B cell (primary cell): ENCODE measurements around the gene ARHGAP42.

Source experiments
- CTCF ChIP-seq: fragments of 200-600 bp; IDR thresholded peaks from one replicate; pipeline ENCODE4 v1.8.0; 2022; ENCODE audit warnings: antibody characterized with exemption, mild to moderate bottlenecking
- EZH2 ChIP-seq: IDR thresholded peaks from 2 replicates; pipeline ENCODE4 v1.6.1; 2012; ENCODE audit warnings: borderline replicate concordance, low read depth, mild to moderate bottlenecking, moderate library complexity, low read length; ENCODE audit not compliant: insufficient read depth, poor library complexity, severe bottlenecking

GRCh38 chr11:100726680-100727079 lies 39.6 kb downstream of the ARHGAP42 start:
- TF ChIP-seq CTCF (no peak), EZH2 (no peak)
